NCI-H524 (cell line): Measurements from ENCODE around the gene NHS.
A peak's percentile ranks its signal among the peaks of the same experiment; 100 is the strongest.

Source experiments
- DNase-seq, 2 experiments: peaks; one replicate each; lab custom pipeline; 2025; lab: John Stamatoyannopoulos, UW

NHS gene

GRCh38 chrX:17622331-17622730, 247.3 kb downstream of the NHS start:
- DNase-seq: no peak

GRCh38 chrX:17623750-17624149, 248.8 kb downstream of the NHS start:
- no peak for DNase-seq

- no peak for DNase-seq
These were observed 252.0 kb downstream of the NHS start for GRCh38 chrX:17627026-17627425.

- no peak for DNase-seq
These were observed 254.0 kb downstream of the NHS start for GRCh38 chrX:17628976-17629375.

GRCh38 chrX:17629519-17629918, 254.5 kb downstream of the NHS start:
- no peak for DNase-seq

- DNase-seq: no peak
These were observed 256.6 kb downstream of the NHS start for GRCh38 chrX:17631647-17632046.

GRCh38 chrX:17632942-17633341, 257.9 kb downstream of the NHS start:
- no peak for DNase-seq

GRCh38 chrX:17633546-17633945, 258.5 kb downstream of the NHS start:
- no peak for DNase-seq

GRCh38 chrX:17634542-17635207, 259.7 kb downstream of the NHS start:
- no peak for DNase-seq

- DNase-seq: peak; percentile 98 to 99
These were observed 260.2 kb downstream of the NHS start for GRCh38 chrX:17635231-17635630.

- DNase-seq: no peak
These were observed 262.2 kb downstream of the NHS start for GRCh38 chrX:17637235-17637634.

GRCh38 chrX:17638731-17639130, 263.7 kb downstream of the NHS start:
- DNase-seq: peak; percentile 84 to 86

- peak in 1 of 2 experiments; percentile 36 for DNase-seq
These were observed 267.9 kb downstream of the NHS start for GRCh38 chrX:17642891-17643290.

- no peak for DNase-seq
These were observed 268.5 kb downstream of the NHS start for GRCh38 chrX:17643528-17643927.

GRCh38 chrX:17644001-17644400, 269.0 kb downstream of the NHS start:
- no peak for DNase-seq

GRCh38 chrX:17654116-17654515, 279.1 kb downstream of the NHS start:
- DNase-seq: no peak

GRCh38 chrX:17655211-17656034, 280.4 kb downstream of the NHS start:
- peak in 1 of 2 experiments; percentile 39 for DNase-seq

GRCh38 chrX:17656035-17656418, 281.0 kb downstream of the NHS start:
- no peak for DNase-seq

GRCh38 chrX:17656556-17656955, 281.6 kb downstream of the NHS start:
- no peak for DNase-seq

GRCh38 chrX:17662391-17662790, 287.4 kb downstream of the NHS start:
- DNase-seq: no peak

- DNase-seq: no peak
These were observed 293.9 kb downstream of the NHS start for GRCh38 chrX:17668929-17669328.

- DNase-seq: no peak
These were observed 294.5 kb downstream of the NHS start for GRCh38 chrX:17669458-17669857.

- no peak for DNase-seq
These were observed 294.9 kb downstream of the NHS start for GRCh38 chrX:17669891-17670290.

- no peak for DNase-seq
These were observed 295.9 kb downstream of the NHS start for GRCh38 chrX:17670874-17671273.
